ENCODE measurements around the gene SIAH1.
"Not testable (repeated sequence)": the region's sequence is repeated elsewhere in the genome, so short reads cannot be mapped to it uniquely, and the experiment has no call there.

DNA sequence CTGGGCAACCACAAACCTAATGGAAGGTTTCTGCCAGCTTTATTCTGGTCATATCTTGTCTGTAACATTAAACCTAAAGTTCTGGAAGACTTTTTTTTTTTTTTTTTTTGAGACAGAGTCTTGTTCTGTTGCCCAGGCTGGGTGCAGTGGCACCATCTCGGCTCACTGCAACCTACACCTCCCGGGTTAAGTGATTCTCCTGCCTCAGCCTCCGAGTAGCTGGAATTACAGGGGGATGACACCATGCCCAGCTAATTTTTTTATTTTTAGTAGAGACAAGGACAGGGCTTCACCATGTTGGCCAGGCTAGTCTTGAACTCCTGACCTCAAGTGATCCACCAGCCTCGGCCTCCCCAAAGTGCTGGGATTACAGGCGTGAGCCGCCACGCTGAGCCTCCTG lies 7.9 kb downstream of the SIAH1 start:
- not testable (repeated sequence) for TF ChIP-seq TARDBP (IDR thresholded peaks at IDR 0.05; ENCODE audit: borderline replicate concordance); POLR2AphosphoS5 (IDR thresholded peaks at IDR 0.05; ENCODE audit: low read length); ZSCAN29 (IDR thresholded peaks at IDR 0.05); CTCF (IDR thresholded peaks at IDR 0.05 in 2 of 3, conservative IDR thresholded peaks at IDR 0.05 in 1 of 3; ENCODE audit: control insufficient read depth in 2 of 3, extremely low read depth in 1 of 3, insufficient read depth in 1 of 3, low read depth in 3 of 3, low read length in 3 of 3); HDAC2 (IDR thresholded peaks at IDR 0.05); CREB1 (IDR thresholded peaks at IDR 0.05; ENCODE audit: low read depth); MLLT1 (IDR thresholded peaks at IDR 0.05); SP1 (IDR thresholded peaks at IDR 0.05; ENCODE audit: low read depth, low read length); RELB (IDR thresholded peaks at IDR 0.05; ENCODE audit: low read depth)
- TF ChIP-seq, protein P1, sequence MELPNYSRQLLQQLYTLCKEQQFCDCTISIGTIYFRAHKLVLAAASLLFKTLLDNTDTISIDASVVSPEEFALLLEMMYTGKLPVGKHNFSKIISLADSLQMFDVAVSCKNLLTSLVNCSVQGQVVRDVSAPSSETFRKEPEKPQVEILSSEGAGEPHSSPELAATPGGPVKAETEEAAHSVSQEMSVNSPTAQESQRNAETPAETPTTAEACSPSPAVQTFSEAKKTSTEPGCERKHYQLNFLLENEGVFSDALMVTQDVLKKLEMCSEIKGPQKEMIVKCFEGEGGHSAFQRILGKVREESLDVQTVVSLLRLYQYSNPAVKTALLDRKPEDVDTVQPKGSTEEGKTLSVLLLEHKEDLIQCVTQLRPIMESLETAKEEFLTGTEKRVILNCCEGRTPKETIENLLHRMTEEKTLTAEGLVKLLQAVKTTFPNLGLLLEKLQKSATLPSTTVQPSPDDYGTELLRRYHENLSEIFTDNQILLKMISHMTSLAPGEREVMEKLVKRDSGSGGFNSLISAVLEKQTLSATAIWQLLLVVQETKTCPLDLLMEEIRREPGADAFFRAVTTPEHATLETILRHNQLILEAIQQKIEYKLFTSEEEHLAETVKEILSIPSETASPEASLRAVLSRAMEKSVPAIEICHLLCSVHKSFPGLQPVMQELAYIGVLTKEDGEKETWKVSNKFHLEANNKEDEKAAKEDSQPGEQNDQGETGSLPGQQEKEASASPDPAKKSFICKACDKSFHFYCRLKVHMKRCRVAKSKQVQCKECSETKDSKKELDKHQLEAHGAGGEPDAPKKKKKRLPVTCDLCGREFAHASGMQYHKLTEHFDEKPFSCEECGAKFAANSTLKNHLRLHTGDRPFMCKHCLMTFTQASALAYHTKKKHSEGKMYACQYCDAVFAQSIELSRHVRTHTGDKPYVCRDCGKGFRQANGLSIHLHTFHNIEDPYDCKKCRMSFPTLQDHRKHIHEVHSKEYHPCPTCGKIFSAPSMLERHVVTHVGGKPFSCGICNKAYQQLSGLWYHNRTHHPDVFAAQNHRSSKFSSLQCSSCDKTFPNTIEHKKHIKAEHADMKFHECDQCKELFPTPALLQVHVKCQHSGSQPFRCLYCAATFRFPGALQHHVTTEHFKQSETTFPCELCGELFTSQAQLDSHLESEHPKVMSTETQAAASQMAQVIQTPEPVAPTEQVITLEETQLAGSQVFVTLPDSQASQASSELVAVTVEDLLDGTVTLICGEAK (IDR thresholded peaks at IDR 0.05; ENCODE audit: borderline replicate concordance) = not testable (repeated sequence)

Measured in GM12878 (cell line).